Activated effector memory CD4-positive, alpha-beta T cell treated with Interleukin-2 at 50 U/mL for 16 hours (primary cell): Measurements from ENCODE around the gene NFATC2.

ENCODE experiments used
- DNase-seq: peaks from one replicate; pipeline ENCODE4 v3.0.0-alpha.2; 2020

The NFATC2 gene

GRCh38 chr20:51371720-51372119, 170.8 kb downstream of the NFATC2 start:
- DNase-seq = no peak

DNA sequence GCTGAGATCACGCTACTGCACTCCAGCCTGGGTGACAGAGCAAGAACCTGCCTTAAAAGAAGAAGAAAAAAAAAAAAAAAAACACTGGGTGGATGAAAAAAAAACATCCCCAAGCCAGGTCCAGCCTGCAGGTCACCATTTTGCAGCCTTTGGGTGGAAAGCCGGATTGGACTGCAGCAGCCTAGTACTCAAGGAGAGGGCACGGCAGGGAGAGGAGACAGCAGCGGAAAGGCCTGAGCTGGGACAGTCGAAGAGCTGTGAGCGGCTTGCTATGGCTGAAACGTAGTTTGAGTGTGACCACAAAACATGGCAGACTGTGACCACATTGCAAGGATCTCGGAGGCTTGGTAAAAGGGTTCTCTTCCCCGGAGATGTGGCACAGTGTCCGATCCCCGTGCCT, 173.0 kb downstream of the NFATC2 start:
- DNase-seq = no peak

GRCh38 chr20:51368461-51369211, 173.9 kb downstream of the NFATC2 start:
- DNase-seq = no peak

GRCh38 chr20:51366155-51366886, 176.2 kb downstream of the NFATC2 start:
- DNase-seq = no peak

DNA sequence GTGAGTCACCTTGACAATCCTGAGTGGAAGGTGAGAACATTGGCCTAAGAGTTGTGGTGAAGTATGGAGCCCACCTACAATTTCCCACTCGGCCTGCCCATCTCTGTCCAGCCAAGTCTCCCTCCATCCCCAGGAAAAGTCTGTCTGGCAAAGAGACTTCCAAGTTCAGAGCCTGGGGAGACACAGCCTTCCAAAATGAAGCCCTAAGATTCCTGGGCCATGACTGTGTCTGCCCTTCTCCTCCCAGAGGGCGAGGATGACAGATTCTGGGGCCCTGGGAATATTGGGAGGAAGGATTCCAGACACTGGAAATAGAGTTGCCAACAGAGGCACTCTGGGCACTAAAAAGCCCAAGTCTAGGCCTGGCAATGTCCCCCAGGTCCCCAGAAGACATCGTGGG, 176.8 kb downstream of the NFATC2 start:
- DNase-seq = no peak

DNA sequence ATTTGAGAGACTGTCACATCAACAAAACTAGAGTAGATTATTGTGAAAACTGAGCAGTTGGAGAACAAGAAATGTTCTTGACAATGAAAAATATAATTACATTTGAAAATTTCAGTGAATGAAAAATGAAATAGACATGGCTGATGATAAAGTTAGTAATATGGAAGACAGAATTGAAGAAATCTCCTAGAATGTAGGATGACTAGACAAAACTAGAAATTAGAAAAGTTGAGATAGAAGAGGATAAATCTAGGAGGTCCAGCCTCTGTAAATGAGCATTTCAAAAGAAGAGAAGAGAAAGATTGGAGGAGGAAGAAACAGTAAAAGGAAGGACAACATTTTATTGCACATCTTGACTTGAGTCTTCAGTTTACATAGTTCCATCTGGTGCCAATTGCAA, 178.7 kb downstream of the NFATC2 start:
- no peak for DNase-seq

- no peak for DNase-seq
Observed at GRCh38 chr20:51363378-51363777, 179.1 kb downstream of the NFATC2 start.

GRCh38 chr20:51362254-51362653, 180.3 kb downstream of the NFATC2 start:
- no peak for DNase-seq

DNA sequence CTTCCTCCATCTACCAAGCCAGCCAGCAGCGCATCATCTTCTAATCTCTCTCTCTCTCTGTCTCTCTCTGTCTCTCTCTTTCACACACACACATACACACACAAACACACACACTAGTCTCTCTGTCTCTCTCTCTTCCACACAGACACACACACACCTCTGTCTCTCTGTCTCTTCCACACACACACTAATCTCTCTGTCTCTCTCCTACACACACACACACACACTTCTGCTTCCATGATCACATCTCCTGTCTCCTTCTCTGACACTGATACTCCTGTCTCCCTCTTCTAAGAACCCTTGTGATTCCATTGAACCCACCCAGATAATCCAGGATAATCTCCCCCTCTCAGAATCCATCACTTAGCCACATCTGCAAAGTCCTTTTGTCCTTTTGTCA, 181.3 kb downstream of the NFATC2 start:
- DNase-seq = no peak

- DNase-seq = no peak
Observed at GRCh38 chr20:51360451-51361201, 181.9 kb downstream of the NFATC2 start.

GRCh38 chr20:51359947-51360346, 182.6 kb downstream of the NFATC2 start:
- DNase-seq = no peak

- no peak for DNase-seq
Observed at GRCh38 chr20:51359401-51359800, 183.1 kb downstream of the NFATC2 start.

GRCh38 chr20:51358032-51358724, 184.3 kb downstream of the NFATC2 start:
- no peak for DNase-seq

DNA sequence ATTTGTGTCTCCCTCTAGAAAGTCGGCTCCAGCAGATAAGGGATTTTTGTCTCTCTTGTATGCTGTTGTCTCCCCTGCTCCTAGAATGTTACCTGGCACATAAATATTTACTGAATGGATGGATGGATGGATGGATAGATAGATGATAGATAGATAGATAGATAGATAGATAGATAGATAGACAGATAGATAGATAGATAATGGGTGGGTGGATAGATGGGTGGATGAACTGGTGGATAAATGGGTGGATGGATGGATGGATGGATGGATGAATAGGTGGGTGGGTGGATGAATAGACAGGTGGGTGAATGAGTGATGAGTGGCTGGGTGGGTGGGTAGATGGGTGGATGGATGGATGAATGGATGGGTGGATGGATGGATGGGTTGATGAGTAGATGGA, 185.0 kb downstream of the NFATC2 start:
- no peak for DNase-seq

- DNase-seq = no peak
Observed at GRCh38 chr20:51356871-51357270, 185.6 kb downstream of the NFATC2 start.

DNA sequence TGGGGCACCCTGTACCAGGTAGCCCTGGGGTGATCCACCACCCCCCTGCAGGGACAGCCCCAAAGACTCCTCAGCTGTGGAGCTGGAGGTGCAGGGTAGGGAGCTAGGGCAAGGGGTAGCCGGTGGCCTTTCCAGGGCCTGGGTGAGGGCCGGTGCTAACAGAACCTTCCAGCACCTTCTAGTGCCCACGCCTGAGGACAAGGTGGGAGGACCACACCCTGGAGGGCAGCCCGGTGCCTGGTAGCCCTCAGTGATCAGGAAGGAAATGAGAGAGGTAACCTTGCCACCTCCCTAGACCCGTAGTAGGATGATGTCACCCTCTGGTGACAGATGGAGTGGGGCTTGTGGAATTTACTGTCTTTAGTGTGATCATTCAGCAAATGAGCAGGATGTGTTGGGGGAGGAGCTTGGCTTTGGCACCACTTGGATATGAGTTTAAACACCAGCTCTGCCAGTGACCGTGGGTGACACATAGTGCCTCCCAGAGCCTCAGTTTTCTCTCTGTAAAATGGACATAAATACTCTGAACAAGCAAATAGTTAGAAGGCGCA, 187.7 kb downstream of the NFATC2 start:
- DNase-seq = no peak

- no peak for DNase-seq
Observed at GRCh38 chr20:51354191-51354768, 188.2 kb downstream of the NFATC2 start.

- no peak for DNase-seq
Observed at GRCh38 chr20:51353491-51353890, 189.0 kb downstream of the NFATC2 start.

DNA sequence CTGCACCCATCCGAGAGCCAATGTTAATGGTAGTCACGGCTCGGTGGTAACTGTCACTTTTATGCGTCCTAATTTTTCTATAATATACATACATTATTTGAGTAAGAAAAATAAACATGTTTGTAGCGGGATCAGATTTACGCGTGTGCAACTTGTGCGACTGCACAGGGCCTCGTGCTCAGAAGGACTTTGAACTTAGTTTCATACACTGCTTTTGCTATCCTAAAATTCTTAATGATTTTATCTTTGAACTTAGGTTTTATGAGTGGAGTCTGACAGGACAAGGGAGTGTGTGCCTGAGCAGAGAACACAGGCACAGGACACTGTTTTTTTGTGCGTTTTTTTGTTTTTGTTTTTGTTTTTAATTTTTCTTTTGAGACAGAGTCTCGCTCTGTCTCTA, 189.7 kb downstream of the NFATC2 start:
- DNase-seq = no peak

GRCh38 chr20:51350941-51351631, 191.4 kb downstream of the NFATC2 start:
- no peak for DNase-seq

GRCh38 chr20:51348876-51349275, 193.6 kb downstream of the NFATC2 start:
- no peak for DNase-seq

DNA sequence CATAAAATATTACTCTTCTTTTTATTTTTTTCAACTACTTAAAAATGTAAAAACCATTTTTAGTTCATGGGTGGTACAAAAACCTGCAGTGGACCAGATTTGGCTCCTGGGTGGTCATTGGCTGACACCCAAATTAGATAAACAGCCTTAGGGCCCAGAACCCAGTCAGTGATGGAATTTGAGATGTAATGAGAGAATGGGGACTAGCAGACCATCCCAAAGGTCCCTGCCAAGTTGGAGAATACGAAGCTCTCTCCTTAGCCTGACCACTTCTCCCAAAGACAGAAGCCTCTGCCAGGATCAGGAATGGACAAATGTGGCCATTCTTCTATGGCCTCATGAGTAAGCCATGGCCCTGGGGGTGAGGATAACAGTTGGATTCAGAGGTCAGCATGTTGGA, 194.7 kb downstream of the NFATC2 start:
- DNase-seq = no peak
